HG02852 (cell line): Measurements from ENCODE around the gene DENND6B.
A peak's percentile ranks its signal among the peaks of the same experiment; 100 is the strongest.

Source experiments
- ATAC-seq: cut with Tn5 transposase; IDR thresholded peaks from one replicate; pipeline ENCODE4 v1.9.1; 2021; ENCODE audit warnings: mild to moderate bottlenecking, moderate library complexity; ENCODE audit not compliant: unreplicated experiment

Gene DENND6B

DNA sequence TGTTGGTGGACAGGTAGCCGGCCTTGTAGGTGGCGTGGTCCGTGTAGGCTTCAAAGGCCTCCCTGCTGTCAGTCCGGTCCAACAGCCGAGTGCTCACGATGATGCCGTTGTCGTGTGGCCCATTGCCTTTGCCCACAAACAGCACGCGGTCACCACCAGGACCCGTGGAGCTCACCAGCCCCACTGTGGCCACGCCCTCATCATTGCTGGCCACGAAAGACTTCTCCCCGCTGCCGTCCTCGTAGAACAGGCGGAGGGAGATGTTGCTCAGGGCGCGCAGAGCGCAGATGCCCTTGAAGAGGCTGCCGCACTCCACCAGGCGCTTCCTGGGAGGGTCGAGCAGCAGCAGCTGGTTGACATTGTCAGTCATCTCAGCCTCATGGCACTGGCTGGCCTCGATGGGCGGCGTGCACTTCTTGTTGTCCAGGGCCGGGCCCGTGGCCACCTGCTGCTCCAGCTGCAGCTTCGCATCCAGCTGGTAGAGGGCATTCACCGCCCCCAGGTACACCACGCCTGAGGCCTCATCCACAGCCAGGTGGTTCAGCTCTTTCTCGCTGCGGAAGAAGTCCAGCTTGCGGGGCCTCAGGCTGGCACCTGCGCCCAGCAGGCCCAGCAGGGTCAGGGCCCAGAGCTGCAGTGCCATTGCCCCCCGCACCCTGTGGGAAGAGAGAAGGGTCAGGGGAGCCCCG, 36.7 kb downstream of the DENND6B start:
- ATAC-seq: no peak

DNA sequence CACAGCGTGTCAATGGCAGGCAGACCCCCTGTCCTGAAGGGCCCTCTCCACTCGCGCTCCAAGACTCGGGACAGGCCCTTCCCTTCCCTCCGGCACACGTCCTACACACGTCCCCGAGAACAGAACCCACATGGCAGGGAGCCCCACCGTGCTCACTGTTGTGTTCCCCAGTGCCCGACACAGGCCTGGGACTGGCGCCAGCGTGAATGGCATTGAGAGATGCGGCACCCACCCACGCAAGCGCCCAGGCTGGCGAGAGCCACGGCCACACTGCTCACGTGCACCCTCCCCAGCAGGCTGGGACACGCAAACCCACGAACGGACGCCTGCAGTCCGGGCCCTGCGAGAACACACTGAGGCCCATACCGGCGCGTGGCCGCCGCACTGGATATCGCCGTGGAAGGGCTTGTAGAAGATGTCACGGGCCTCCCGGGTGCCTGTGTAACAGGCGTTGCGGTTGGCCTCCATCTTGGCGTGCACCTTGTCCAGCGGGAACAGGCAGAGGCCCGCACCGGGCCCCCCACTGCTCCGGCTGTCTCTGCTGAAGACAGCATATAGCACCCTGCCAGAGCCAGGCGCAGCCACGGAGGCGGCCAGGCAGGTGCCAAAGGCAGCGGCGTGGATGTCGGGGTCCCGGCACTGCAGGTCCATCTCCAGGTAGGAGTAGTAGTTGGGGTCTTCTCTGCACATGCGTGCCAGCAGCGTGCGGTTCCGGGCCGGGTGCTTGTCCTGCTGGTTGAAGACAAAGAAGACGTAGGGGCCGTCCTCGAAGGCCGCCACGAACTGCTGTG, 37.5 kb downstream of the DENND6B start:
- no peak for ATAC-seq

DNA sequence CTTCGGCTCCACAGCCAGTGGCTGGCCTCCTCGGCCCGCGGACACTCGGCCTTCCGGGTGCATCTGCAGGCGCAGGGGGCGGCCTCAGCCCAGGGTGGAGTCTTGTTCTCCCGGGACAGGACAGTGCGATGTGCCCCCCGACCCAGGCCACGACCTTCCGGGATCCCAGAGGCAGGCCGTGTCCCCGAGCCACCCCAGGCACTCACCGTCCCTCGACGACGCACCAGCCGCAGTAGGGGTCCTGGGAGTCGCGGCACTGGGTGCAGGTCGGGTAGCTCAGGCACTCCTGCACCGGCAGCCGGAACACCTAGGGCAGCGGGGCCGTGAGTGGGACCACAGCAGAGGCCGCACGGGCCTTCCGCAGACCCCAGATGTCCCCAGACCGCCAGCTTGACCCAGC, 39.1 kb downstream of the DENND6B start:
- ATAC-seq: no peak

DNA sequence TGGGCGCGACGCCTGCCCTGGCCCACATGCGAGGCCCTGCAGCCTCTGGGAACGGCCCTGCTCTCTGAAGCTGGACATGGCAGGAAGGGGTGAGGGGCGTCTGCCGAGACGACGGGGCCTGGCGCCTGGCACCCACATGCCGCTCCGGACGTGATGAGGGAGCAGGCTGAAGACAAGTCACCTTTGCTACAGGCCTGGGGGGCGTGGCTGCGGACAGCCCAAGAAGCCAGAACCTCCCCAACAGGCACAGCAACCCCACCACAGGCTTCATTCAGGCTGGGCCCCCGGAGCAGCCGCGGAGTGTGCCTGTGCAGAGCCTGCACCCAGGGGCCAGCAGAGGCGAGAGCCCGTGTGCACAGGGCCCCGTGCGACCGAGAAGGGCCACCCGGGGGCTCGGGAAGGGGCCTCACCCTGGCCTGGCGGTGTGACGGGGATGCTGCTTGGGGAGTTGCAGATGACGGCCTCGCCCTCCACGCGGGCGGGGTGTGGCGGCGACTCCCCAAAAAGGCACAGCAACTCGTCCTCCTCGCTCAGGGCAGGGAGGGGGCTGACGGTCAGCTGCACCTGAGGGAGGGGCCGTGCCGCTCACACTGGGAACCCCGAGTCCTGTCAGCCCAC, 40.0 kb downstream of the DENND6B start:
- ATAC-seq: no peak

DNA sequence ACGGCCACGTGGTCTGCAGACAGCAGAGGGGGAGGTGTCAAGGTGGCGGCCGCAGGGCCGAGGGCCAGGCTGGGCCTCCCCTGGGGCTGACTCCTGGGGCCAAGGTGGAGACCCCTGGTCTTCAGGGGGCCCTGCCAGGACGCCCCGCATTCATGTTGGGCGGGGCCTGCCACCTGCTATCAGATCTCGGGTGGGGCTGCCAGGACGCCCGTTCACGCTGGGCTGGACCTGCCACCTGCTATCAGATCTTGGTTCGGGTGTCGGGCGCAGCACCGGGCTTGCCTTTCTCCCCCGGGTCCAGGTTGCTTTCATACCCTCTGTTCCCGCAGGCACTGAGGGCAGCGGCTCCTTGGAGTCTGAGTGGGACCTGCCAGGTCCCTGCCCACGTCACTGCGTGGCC, 40.5 kb downstream of the DENND6B start:
- ATAC-seq: no peak

DNA sequence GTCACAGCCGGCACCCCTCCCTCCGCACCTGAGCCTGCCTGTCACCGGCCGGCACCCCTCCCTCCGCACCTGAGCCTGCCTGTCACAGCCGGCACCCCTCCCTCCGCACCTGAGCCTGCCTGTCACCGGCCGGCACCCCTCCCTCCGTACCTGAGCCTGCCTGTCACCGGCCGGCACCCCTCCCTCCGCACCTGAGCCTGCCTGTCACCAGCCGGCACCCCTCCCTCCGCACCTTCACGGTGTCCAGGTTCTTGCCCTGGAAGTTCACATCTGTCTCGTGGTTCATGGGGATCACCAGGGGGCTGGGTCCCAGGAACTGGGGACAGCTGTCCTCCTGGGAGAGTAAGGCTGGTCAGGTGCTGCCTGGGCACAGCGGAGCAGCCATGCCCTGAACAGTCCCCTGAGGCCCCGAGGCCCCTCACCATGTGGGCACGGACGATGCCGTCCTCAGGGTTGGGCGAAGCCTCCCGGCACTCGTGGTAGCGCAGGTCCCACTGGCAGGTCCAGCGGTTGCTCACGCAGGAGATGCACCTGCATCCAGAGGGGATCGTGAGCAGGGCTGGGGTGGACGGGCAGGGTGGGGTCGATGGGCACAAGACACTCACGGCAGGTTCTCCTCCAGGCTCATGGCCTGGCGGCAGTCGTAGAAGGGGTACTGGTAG, 41.1 kb downstream of the DENND6B start:
- no peak for ATAC-seq

DNA sequence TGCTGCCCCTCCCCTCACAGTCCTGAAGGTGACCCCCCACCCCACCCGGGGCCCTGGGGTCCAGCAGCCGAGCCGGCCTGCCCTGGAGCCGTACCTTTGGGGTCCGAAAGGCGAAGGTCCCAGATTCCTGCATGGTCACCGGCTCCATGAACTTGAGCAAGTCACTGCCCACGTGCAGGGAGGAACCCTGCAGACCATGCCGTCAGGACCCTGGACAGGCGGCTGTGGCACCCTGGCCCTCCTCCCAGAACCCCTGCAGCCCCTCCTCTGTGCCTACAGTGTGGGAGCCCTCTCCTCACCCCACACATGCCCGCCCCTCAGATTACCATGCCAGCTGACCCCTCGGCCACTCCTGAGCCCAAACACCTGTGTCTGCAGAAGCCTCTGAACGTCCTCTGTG, 42.3 kb downstream of the DENND6B start:
- no peak for ATAC-seq

DNA sequence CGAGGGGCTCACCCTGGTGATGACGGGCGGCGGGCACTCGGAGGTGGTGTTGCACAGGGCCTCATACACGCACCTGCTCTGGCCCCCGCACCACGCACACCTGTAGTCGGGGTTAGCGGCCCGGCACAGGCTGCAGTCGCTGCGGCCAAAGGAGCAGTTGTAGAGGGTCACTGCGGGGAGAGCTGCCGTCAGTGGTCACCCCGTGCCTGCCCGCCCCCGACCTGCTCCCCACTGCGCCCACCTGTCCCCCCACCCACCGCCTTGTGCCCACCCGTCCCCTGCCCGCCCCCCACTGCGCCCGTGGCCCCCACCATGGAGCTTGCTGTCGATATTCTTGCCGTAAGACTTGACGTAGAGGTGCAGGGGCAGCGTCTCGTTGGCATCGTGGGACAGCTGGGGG, 43.0 kb downstream of the DENND6B start:
- ATAC-seq: no peak

DNA sequence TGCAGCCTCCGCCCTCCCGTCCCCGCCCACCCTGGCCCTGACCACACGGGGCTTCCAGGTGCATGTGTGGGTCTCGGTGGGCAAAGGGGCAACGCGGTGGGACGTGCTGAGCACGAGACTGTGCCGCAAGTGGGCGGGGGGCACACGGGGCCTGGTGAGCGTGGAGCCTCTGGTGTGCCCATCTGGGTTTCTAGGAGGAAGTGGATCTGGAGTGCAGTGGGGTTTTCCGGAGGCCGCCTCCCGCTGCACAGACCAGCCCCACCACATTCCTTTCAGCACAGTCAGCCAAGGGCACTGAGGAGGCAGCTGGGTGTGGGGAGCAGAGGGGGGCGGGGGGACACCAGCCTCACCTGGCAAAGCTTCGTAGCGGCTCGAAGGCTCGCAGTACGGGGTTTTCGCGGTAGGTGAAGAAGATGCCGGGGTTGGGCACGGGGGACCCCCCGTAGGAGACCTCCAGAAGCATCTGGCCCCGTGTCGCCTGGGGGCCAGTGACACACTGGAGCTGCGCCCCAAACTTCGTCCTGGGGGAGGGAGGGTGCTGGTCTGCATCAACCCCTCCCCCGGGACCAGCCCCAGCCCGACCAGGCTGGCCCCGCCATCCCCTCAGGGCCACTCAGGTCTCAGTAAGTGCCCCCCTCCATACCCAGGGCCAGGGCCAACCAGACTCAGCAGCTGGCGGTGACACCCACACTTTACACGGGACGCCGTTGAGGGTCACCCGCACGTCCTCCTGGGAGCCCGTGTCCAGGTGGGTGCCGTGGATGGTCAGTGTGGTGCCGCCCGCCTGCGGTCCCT, 44.3 kb downstream of the DENND6B start:
- no peak for ATAC-seq

DNA sequence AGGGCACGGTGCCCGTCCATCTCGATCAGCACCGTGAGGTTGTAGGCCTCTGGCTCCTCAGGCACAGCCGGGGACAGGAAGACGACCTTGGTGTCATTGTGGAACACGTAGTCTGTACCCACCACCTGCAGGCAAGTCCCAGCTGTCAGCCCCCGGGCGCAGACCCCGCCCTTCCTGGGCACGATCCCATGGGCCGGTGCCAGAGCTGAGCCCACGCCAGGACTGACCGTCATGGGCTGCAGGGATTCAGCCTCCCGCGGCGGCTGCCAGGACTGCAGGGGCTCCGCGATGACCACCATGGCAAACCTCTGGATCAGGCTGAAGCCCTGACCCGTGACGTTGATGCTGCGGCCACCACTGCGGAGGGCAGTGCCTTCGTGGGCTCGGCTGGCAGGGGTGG, 44.9 kb downstream of the DENND6B start:
- ATAC-seq: no peak

DNA sequence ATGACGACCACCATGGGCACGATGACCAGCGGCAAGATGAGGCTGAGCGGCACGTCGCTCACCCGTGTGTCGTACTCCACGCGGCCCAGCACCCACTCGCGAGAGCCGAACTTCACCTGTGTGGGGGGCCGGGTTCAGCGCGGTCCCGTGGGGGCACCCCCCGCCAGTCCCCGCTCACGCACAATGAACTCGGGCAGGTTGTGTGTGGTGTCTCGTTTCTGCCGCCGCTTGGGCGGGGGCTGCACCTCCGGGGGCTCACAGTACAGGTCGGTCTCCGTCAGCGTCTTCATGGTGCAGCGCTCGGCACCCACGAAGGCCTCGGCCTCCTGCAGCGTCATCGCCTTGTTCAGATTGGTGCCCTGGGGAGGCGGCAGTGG, 45.4 kb downstream of the DENND6B start:
- ATAC-seq: no peak

DNA sequence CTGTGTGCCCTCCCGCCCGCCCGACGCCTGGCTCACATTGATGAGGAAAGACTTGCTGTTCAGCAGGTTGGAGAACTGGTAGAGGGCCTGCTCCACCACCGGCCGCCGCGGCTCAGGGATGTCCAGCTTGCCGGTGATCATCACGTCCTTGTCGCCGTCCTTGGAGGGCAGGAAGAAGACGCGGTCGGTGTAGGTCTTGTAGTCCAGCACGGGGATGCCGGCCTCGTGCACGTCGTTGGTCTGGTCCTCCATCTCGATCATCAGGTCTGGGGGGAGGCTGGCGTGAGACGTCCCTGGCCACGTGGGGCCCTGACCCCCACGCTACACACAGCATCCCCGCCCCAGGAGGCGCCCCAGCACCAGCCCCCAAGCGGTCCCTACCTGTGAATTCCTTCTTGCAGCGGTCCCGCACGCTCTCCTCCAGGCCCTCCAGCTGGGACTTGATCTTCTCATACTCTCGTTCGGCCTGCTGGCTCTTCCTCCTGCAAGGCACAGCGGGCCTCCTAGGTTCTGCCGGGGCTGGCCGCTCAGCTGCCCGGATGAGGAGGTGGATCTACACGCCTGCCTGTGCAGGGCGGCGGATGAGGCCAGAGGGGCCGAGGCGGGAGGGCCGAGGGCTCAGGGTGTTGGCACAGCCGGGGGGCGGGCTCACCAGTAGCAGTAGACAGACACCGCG, 46.0 kb downstream of the DENND6B start:
- ATAC-seq: no peak

DNA sequence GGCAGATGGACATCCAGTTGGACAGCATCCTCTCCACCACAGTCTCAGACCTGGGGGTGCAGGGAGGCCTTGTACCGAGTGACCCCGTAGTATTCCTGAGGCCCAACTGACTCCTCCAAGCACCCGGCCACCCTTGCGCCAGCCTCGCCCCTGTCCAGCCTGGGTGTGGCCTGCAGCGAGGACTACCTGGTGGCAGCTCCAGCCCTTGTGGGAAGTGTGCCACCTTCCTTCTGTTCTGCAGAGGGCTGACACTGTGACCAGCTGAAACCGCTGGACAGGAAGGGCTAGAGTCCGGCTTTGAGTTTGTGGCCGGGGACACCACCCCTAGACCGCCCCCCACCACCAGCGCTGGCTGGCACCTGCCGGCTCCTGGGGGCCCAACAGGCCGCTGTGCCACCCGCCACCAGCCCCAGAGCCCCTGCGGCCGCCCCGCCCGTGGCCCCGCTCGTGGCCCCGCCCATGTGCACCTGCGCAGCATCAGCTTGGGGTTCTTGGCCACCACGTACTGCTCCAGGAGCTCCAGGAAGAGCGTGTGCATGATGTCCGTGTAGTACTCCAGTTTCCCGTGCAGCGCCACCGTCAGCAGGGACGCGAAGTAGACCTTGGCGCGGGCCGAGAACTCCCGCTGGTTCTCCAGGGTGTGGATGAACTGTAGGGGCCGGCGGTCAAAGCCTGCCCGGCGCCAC, 46.6 kb downstream of the DENND6B start:
- ATAC-seq: no peak

DNA sequence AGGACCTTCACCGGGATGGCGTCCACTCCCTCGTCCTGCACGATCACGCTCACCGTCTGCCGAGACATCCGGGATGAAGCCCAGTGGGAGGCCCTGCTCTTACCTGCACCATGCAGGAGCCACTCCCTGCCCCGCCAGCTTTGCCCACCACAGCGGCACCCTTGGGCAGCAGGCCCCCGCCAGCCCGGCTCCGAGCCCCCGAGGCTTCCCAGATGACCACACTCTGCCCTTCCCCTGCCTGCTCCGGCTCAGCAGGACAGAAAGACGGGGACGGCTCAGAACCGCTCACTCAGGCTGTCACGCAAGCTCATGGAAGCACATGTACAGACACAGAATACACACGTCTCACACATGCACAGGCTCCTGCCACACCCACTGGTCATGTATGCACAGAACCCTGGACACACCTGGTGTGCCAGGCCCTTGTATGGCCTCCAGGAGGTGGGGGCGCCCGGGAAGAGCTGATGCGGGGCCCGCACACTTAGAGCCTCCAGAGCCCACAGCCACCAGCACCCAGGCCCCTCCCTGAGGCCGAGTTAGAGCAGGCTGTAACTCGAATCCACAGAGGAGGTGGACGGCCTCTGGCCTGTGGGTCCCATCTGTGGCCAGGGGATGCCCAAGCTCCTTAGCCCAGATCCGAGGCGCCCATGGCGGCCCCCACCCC, 47.7 kb downstream of the DENND6B start:
- no peak for ATAC-seq

DNA sequence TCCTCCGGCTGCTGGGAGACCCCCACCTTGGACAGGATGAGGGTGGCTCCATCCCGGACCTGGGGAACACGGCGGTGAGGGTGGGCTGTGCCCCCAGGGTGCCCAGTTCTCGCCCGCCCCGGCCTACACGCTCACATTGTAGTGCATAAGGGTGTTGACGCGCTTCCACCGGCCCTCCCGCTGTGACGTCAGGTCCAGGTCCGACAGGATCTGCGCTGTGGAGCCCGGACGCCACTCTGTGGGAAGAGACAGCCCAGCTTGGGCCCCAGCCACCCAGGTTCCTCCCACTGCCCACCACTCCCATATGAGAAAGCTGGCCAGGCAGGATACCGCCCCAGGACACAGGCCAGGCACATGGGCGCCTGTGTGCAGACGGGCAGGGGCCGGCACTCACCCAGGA, 48.4 kb downstream of the DENND6B start:
- ATAC-seq: no peak

DNA sequence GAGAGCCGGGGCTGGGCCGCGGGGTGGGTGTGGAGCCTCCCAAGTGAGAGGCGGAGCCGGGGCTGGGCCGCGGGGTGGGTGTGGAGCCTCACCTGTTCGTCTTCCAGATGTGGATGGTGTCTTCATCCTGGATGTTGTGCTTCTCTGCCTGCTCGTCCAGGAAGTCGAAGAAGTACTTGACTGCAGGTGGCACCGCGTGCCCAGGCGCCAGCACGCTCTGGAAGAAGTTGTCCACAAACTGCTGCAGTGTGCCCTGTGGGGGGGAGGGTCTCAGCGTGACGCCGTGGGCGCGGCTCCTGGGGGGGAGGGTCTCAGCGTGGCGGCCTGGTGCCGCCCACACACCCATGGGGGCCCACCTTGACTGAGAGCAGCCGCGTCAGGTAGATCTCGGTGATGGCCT, 49.1 kb downstream of the DENND6B start:
- no peak for ATAC-seq

DNA sequence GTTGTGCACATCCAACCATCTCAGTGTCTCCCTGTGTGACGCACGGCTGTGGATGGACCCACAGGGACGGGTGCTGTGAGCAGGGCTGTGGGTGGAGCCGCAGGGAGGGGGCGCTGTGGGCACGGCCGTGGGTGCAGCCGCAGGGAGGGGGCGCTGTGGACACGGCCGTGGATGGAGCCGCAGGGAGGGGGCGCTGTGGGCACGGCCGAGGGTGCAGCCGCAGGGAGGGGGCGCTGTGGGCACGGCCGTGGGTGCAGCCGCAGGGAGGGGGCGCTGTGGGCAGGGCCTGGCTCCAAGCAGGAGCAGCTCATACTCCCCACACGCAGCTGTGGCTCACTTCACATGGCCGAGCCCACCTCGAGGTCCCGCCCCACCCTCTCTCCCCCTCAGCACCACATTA, 50.7 kb downstream of the DENND6B start:
- peak; percentile 55 for ATAC-seq

DNA sequence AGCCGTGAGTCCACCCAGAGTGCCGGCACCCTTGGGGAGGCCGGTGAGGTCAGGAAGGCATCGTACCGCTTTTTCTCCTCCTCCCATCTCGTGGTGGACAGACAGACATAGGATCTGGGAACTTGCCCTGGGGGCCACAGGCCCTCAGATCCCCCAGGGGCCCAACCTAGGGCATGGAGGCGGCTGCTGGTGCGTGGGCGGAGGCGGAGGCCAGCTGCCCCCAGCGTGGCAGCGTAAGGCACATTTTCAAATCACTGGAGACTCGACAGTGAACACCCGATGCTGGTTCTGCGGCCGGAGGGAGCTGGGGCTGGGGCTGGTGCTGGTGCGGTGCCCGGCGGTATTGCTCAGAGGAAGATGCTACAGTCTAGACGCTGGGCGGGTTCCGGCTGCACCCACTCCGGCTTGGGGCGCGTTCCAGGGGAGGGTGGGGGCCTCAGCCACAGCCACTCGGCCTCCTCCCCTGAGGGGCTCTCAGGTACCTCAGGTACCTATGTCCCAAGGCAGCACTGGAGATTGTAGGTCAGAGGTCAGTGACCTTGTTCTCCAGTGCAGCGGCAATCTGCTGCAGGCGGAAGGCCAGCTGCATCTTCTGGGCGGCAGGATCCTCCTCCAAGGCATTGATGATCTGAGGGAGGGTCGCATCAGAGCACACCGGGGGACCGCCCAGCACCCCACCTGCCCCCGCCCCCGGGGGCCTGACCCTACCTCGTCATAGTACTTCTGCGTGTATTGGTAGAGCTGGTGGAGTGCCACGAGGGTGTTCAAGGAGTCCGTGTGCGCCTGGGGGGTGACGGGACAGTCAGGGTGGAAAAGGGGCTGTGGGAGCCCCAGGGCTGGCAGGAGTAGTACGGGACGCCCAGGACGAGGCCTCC, 51.4 kb downstream of the DENND6B start:
- ATAC-seq: no peak
